Iris pigment epithelial cell (primary cell): ENCODE data around the gene VMP1.
A peak's percentile ranks its signal among the peaks of the same experiment; 100 is the strongest.
"Not testable (repeated sequence)": the region's sequence is repeated elsewhere in the genome, so short reads cannot be mapped to it uniquely, and the experiment has no call there.

ENCODE experiments used
- DNase-seq: peaks from one replicate; pipeline ENCODE4 v3.0.0-alpha.2; 2011; ENCODE audit warnings: low read depth

Gene VMP1

DNA sequence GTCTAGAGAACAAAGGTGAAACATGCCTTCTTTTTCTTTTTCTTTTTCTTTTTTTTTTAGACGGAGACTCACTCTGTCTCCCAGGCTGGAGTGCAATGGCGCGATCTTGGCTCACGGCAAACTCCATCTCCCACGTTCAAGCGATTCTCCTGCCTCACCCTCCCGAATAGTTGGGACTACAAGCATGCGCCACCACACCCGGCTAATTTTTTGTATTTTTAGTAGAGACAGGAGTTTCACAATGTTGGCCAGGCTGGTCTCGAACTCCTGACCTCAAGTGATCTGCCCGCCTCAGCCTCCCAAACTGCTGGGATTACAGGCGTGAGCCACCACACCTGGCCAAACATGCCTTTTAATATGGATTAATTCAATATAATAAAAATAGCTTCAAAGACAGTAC, 47.6 kb downstream of the VMP1 start:
- DNase-seq = not testable (repeated sequence)

DNA sequence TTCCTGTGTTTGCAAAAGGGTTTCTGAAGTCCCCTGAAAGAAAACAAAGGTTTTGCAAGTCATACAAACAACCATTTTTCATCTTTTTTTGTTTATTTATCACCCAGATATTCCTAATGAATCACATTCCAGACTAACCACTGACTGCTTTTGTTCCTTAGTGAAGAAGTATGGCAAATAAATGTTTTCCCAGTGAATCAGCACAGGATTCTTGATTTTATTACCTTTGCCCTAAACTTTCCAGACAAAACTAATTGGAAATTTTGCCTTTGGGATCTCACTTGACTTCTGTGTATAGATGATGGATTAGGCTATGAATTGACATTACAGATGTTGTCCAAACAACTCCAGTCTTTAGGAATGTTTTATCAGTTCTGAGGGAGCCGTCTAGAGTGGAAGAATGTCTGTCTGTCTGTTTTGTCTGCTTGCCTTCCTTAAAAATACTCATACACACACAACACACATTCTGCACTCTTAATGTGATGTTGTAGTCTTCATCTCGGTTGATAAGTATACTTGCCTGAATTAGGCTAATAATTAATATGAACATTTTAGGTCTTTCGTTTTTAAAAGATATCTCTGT, 48.9 kb downstream of the VMP1 start:
- peak; percentile 83 for DNase-seq

DNA sequence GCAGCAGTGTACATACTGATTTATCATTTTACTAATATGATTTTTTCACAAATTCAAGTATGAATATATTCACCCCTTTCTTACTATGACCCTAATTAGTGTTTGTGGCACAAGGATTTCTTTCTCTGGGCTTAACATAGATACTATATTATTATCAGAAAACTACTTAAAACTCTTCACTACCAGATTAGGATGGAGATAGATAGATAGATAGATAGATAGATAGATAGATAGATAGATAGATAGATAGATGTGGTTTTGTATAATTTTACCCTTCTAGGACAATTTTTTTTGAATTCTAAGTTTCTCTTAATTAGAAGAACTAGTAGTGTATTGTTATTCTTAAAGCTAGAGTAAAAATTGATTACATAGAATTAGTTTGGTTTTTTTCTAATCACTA, 49.6 kb downstream of the VMP1 start:
- DNase-seq = no peak

DNA sequence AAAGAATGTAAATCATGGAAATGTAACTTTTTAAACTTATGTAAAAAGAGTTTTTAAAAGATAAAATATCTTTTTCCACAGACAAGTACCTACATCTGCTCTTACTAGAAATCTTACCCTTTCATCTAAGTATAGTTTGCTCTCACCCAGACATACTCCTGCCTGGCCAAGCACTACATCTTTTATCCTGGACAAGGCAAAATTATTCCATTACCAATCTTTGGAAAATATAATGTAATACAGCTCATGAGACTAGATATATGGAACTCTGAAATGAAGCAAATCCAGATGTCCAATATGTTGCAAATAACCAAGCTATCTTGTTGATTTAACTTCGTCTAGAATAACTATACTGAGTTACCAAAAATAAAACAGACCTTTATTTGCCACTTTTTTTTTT, 50.0 kb downstream of the VMP1 start:
- no peak for DNase-seq

DNA sequence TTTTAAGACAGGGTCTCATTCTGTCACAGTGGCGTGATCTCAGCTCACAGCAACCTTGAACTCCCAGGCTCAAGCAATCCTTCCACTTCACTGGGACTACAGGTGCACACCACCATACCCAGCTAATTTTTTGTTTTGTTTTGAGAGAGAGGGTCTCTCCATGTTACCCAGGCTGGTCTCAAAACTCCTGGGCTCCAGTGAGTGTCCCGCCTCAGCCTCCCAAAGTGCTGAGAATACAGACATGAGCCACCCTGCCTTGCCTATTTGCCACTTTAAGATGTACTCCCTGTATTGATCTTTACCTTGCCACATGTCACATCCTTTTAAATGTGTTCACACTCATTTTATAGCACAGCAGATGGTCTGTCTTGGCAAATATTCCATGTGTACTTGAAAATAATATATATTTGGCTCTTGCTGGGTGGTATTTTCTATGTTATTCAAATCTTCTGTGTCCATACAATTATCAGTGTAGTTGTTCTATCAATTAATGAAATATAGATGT, 50.5 kb downstream of the VMP1 start:
- no peak for DNase-seq

DNA sequence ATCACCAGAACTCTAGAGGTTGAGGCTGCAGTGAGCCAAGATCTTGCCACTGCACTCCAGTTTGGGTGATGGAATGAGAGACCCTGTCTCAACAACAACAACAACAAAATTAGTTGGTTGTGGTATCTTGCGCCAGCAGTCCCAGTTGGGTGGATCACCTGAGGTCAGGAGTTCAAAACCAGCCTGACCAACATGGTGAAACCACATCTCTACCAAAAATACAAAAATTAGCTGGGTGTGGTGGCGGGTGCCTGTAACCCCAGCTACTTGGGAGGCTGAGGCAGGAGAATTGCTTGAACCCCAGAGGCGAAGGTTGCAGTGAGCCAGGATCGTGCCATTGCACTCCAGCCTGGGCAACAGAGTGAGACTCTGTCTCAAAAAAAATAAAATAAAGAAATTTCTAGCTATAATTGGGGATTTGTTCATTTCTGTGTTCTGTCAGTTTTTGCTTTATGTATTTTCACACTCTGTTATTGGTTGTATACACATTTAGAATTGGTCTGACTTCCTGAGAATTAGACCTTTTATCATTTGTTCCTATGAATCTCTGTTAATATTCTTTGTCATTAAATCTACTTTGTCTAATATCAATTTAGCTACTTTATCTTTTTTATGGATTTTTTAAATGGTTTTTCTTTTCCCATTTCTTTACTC, 51.7 kb downstream of the VMP1 start:
- not testable (repeated sequence) for DNase-seq

DNA sequence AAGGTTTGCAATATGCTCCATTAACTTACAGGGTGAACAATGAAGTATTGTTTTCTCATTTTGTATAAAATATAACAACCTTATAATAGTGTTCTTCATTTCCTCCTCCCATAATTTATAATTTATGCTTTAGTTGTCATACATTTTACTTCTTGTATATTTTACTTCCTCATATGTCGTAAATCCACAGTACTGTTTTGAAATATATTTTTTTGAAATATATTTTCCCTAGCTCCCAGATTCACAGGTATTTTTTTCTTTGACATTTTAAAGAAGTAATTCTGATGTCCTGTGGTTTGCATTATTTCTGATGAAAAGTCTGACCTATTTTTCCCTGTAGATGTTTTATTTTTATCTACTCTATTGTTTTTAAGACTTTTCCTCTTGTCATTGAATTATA, 52.7 kb downstream of the VMP1 start:
- DNase-seq = no peak

DNA sequence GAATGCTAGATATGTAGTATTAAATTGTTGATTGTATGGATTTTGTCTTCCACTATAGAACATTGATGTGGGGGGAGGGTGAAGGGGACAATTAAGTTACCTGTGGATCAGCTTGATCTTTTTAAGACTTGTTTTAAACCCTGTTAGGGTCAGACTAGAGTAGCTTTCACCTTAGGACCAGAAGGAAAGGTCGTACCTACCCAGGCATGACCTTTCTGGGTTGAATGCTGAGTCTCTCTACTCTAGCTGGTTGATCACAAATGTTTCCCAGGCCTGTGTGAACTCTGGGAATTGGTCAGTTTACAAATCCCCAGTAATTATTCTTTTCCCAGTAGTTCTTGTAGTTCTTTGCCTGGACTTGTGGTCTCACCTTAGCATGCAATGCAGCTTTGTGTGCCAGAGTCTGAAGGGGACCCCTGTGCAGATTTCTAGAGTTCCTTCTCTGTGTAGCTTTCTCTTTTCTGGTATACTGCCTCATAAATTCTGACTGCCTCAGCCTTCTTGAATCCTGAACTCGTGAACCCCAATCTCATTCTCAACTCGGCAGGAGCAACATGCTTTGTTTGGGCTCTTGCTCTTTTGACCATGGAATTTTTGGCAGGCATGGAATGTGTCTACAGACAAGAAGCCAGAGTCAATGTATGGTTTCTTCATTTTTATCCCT, 54.1 kb downstream of the VMP1 start:
- peak; percentile 97 for DNase-seq

DNA sequence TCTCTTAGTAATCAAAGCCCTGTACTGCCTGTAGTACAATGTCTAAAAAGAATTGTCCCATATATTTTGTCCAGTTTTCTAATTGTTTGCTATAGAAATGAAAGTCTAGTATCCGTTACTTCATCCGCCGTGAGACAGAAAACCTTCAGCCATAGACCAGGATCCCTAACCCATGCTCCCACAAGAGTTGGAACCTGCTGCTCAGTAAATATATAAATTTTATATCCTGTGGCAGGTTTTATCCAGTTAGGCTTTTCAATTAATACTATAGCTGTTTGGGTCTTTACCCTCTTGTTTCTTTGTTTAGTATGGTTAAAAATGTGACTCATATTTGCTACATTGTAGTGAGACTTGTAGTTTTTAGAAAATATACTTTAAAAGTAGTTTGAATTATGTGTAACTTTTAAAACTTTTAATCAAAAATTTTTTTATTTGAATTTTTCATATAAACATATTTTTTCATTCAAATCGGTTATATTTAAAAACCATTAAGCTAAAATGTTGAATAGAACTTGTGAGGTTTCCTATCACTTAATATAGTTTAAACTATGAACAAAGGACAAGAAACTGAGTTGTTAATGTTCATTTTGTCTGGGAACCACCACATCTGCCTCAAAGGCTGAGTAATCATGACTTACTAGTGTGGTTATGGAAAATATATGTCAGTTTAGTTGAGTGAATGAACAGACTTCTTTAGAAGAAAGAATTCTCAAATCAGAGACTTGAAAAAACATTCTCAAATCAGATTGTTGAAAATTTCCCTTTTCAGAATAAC, 54.8 kb downstream of the VMP1 start:
- peak; percentile 87 for DNase-seq

DNA sequence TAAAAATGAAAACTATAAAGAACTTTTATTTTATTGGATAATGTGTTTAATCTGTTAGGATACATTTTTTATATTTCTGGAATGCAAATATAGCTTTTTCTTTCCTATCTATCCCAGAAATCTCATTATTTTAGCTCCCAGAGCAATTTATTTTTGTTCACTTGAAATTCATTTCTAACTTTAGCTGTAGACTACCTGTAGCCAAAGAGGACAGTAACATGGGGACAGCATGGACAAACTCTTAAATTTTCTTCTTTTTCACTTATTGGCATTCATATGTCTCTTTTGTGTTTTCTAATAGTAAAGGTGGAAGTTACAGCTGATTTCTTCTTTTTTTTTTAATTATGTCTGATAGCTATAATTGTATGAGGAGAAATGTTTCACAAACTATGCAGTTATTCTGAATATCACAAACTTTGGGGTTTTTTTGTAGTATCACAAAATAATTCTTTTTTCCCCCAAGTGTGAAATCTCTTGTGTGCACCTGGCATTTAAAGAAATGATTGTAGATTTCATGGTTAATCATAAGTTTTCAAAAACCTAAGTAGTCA, 55.4 kb downstream of the VMP1 start:
- DNase-seq = no peak

DNA sequence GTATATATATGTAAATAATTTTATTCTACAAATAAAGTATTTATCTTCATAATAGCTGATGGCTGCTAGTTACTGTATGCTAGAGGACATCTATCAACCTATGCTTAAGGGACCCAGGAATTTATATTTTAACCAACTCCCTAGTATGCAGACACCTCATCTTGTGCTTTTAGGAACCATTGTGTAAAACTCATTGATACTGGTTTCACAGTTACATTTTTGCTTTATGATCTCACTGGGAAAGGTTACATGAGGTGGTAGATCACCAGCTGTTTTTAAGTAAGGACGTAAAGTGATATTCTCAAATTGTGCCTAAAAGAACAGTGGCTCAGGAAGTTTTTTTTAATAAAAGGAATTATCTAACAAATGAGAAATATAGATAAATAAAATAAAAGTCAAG, 56.4 kb downstream of the VMP1 start:
- DNase-seq = peak; percentile 95

DNA sequence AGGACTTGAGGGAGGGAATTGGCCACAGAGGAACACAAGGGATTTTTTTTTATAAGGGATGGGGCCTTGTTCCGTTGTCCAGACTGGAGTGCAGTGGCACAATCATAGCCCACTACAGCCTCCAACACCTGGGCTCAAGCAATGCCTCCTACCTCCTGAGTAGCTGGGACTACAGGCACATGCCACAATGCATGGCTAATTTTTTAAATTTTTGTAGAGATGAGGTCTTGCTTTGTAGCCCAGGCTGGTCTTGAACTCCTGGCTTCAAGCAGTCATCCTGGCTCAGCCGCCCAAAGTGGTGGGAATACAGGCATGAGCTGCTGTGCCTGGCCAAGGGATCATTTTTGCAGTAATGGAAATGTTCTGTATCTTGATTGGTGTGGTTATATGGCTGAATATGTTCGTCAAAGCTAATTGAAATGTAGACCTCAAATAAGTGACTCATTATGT, 56.9 kb downstream of the VMP1 start:
- peak; percentile 62 for DNase-seq

DNA sequence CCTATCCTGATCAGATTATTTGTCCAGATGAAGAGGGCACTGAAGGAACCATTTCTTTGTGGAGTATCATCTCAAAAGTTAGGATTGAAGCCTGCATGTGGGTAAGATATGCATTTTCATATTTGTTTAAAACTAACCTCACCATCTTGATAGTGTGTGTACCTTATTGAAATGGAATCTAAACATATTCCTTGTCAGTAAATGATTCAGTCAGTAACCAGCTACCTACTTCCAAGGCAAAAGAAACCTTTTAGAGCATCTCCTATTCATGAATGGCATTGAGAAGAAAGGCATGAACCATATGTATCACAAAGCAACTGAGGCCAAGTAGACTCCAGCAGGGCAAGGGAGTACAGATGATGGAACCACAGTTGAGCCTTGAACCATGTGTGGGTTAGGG, 57.6 kb downstream of the VMP1 start:
- no peak for DNase-seq

DNA sequence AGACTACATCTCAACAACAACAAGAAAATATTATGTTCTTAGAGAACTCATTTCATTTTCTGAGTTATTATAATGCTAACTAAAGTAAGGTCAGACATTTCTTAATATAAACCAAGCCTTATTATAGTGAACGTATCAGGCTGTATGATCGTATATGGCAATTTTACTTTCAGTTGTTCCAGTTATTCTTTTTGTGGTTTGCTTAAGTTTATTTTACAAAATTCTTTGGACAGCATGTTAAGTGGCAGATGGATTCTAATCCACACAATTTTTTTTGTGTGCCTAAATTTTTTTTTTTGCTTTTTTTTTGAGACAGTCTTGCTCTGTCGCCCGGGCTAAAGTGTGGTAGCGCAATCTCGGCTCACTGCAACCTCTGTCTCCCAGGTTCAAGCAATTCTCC, 59.0 kb downstream of the VMP1 start:
- peak; percentile 63 for DNase-seq

DNA sequence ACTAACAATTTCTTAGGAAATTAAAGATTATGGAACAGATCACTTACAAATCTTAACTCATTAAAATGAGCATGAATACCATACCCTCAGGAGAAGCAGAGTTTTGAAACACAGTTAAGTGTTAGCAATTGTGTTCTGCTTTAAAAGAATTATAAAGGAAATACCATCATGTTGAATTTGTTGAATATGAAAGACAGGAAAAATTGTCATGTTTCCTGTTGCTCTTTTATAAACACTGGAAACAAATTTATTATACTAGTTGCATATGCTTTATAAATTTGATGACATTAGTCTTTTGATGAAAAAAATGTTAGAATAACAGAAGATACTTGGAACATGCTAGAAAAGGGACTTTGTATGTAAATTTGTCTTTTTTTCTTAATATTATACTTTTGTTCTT, 59.7 kb downstream of the VMP1 start:
- DNase-seq = no peak

DNA sequence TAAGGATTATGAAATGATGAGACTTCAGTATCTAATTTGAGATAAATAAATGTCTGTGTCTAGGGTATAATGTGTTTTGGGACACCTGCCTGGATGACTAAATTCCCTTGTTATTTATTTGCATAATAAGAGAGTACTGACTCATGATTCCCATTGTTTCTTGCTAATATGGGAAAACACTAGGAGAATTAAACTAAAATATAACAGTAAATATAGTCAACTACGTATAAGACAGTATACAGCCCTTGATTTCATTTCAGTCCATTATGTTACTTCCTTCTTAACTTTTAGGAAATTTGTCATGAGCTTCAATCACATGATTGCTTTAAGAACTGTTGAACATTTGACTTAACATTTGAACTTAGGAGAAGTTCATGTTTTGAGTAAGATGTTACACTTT, 62.4 kb downstream of the VMP1 start:
- no peak for DNase-seq

DNA sequence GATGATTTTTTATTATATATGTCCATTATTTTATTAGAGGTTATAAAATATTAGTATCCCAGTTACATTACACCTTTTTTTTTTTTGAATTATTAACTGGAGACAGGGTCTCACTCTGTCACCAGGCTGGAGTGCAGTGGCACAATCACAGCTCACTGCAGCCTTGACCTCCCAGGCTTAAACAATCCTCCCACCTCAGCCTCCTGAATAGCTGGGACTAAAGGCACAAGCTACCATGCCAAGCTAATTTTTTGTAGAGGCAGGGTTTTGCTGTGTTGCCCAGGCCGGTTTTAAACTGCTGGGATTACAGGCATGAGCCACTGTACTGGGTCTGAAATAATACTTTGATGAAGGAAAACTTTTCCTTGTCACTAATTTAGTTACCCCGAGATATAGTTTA, 63.6 kb downstream of the VMP1 start:
- no peak for DNase-seq

DNA sequence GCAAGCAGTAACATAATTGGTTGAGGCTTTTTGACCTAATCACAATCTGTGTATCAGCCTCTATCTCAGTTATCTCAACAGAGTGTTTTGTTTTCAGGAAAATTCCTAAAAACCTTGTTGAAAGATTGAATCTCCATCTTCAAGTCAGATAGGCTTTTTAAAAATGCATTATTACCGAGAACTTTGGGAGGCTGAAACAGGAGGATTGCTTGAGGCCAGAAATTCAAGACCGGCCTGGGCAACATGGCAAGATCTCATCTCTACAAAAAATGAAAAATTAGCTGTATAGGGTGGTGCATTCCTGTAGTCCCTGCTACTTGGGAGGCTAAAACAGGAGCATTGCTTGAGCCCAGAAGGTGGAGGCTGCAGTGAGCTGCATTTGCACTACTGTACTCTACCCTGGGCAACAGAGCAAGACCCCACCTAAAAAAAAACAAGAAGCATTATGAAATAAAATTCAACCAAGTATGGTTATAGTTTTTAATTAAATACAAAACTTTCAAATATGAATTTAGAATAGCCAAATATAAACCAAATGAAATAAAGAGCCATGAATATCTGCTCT, 68.4 kb downstream of the VMP1 start:
- DNase-seq = no peak

DNA sequence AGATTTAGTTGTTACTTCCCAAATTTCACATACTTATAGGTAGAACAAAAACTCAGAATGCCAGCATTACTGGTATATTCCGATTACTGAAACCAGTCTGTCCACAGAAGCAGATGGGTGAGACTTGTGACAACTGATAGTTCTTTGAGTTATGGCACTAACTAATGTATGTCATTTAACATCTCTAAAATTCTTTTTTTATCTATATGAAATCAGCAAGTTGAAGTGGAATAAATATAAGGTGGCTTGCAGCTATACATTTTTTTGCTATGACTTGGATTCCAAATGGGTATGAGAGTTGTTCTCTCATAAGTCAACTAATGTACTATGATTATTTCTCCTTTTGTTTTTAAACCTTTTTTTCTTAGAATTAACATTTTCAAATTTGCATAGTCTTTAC, 69.1 kb downstream of the VMP1 start:
- DNase-seq = no peak

DNA sequence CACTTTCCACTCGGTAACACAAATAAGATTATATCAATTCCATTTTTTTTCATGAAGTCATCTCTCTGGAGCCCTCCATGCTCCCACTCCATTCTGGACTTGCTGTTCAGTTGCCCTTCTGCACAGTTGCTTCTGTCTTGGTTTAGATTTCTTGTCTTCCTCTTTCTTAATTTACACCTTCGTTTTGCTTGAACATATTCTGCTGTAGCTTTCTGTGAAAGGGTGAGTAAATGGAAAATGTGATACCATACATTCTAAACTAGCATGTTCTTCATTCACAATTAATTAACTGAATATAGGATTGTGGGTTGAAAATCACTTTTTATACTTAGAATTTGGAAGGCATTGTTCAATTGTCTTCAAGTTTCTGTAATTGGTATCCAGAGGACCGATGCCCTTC, 69.6 kb downstream of the VMP1 start:
- DNase-seq = no peak

DNA sequence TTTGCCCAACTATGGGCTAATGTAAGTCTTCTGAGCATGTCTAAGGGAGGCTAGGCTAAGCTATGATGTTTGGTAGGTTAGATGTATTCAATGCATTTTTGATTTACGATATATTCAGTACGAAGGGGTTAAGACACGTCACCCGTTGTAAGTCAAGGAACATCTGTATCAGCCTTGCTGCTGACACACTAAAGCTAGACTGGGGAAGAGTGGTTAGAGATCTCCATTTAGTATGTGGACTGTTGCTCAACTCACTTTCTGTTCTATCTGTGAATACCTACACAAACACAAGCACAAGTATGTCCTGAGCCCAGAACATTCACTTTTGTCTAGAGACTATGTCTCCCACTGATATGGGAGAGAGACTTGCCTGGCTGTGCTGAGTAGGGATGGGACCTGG, 71.5 kb downstream of the VMP1 start:
- DNase-seq = peak; percentile 49

DNA sequence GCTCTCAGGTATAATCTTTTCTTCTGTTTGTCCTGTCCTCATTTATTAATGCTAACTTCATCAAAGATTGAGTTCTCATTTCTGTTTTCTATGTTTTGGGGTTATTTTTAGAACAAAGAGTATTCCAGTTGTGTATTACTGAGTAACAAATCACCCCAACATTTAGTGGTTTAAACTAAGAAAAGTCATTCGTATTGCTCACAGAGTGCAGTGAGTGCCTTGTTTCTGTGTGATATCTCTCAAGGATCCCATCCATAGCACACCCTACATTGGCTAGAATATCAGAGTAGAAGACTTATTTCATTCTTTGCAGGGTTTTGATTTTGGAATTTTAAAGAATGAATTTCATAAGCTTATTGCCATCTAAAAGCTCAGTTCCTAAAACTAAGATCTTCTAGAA, 72.1 kb downstream of the VMP1 start:
- no peak for DNase-seq
